Stomach (tissue), 9 donors: ENCODE measurements around the gene ITGB4. TPM values are rescaled to one million over a fixed set of nuclear protein-coding genes. Genes with fewer than 3 reads are reported as not detected.

ENCODE experiments used
- DNase-seq, 2 donors: peaks; one replicate each; pipeline versions ENCODE4 v3.0.0 to v3.0.0-alpha.2; 2013 to 2019
- H3K27ac ChIP-seq, 5 donors: fragments of 200-600 bp in 4 of 5; sonication (generic) in 4 of 5; one replicate each; pipeline ENCODE4 v1.5.1; 2013 to 2019; ENCODE audit warnings: mild to moderate bottlenecking in 1 of 5, moderate library complexity in 1 of 5
- H3K27me3 ChIP-seq, 3 donors: fragments of 200-600 bp; sonication (generic); one replicate each; pipeline ENCODE4 v1.5.1; 2017 to 2019; ENCODE audit warnings: mixed run types in 1 of 3
- H3K36me3 ChIP-seq, 4 donors: fragments of 200-600 bp; sonication (generic); 1 replicate in 3 of 4; 2 replicates in 1 of 4; pipeline ENCODE4 v1.5.1; 2016 to 2019
- H3K4me1 ChIP-seq, 4 donors: fragments of 200-600 bp; sonication (generic); one replicate each; pipeline ENCODE4 v1.5.1; 2016 to 2019
- H3K4me3 ChIP-seq, 4 donors: fragments of 200-600 bp; sonication (generic) in 3 of 4; one replicate each; pipeline ENCODE4 v1.5.1; 2016 to 2019; ENCODE audit warnings: mild to moderate bottlenecking in 1 of 4
- H3K9me3 ChIP-seq, 4 donors: fragments of 200-600 bp; sonication (generic); one replicate each; pipeline ENCODE4 v1.5.1; 2016 to 2019
- CTCF ChIP-seq, 7 experiments: fragments of 450-650 bp in 4 of 7; fragments of 200-600 bp in 3 of 7; sonication (generic) in 3 of 7; IDR thresholded peaks; one replicate each; pipeline ENCODE4 v1.5.1; 2016 to 2019; ENCODE audit warnings: antibody characterized with exemption in 7 of 7, control low read depth in 2 of 7, mild to moderate bottlenecking in 1 of 7
- EP300 ChIP-seq: sonication (generic); formaldehyde crosslinking; IDR thresholded peaks from one replicate; pipeline ENCODE4 v1.6.1; 2017; ENCODE audit warnings: antibody characterized with exemption
- POLR2A ChIP-seq, 4 donors: fragments of 450-650 bp; IDR thresholded peaks; one replicate each; pipeline ENCODE4 v1.6.1; 2016; ENCODE audit warnings: antibody characterized with exemption in 4 of 4, control low read depth in 2 of 4, mild to moderate bottlenecking in 1 of 4, moderate library complexity in 1 of 4
- POLR2AphosphoS5 ChIP-seq, 3 donors: sonication (generic); formaldehyde crosslinking; IDR thresholded peaks; one replicate each; pipeline ENCODE4 v1.6.1; 2016; ENCODE audit warnings: antibody characterized with exemption in 3 of 3
- WGBS, 5 donors: extraction: QIAGEN DNeasy Blood & Tissue Kit in 3 of 5; methylation state at CpG; one replicate each; pipeline versions ENCODE4 v1.1.5 to v1.1.7; 2013 to 2018; 5-methylcytosine and 5-hydroxymethylcytosine counted together
- intact Hi-C: fragments of 100-400 bp; cut with DNase I; formaldehyde crosslinking; loops from one replicate; pipeline ENCODE4 v1.15.1; 2023; ENCODE audit warnings: low total_unique reads
- polyA plus RNA-seq, 3 donors: library from polyadenylated mRNA; stranded (reverse); fragments of 200-250 nt; gene quantifications; one replicate each; pipeline ENCODE4 v1.2.3, GENCODE V29; 2013
- total RNA-seq, 5 donors: library from RNA; depleted of rRNA; stranded (reverse); fragments of >200 nt; gene quantifications; one replicate each; pipeline versions ENCODE4 v1.1.0 to v1.2.3, GENCODE V29; 2014 to 2016
- donor health status: healthy with polysubstance abuse.
- donor health status: Bipolar disorder and iron deficiency.
- donor health status: healthy.

ITGB4 gene
- total and polyA plus RNA-seq, 8 donors: 33.6 to 137 (median 92.6) TPM

GRCh38 chr17:75740215-75740614 is 19.0 kb downstream of the ITGB4 start:
- no peak for DNase-seq
- Histone ChIP-seq H3K27ac (no peak overlapping the region), H3K4me1 (peaks cover 0 to 10% (median 0%) of the 10 kb centered on the region in 4 donors), H3K4me3 (no peak overlapping the region), H3K27me3 (peaks cover 0 to 6% (median 0%) of the 10 kb centered on the region in 3 donors), H3K9me3 (no peaks in the 10 kb centered on the region), H3K36me3 (peaks cover 19 to 97% (median 88%) of the 10 kb centered on the region in 4 donors)
- WGBS, 5 donors: 90 to 95% (median 93%) methylated on average over 16 to 17 of the region's 17 CpGs
- intact Hi-C loops: loop anchor here (5.0 kb wide), 1 partner anchor 68 kb away; no protein-coding TSS in a partner anchor
- no peak for TF ChIP-seq CTCF (IDR thresholded peaks at IDR 0.05)
- TF ChIP-seq POLR2A (IDR thresholded peaks at IDR 0.05): no peak
- no peak for TF ChIP-seq EP300
- no peak for TF ChIP-seq POLR2AphosphoS5 (IDR thresholded peaks at IDR 0.05)

GRCh38 chr17:75740631-75741077 is 19.4 kb downstream of the ITGB4 start:
- TF ChIP-seq POLR2A (IDR thresholded peaks at IDR 0.05): no peak
- TF ChIP-seq EP300: no peak
- no peak for TF ChIP-seq CTCF (IDR thresholded peaks at IDR 0.05)
- no peak for TF ChIP-seq POLR2AphosphoS5 (IDR thresholded peaks at IDR 0.05)
- H3K9me3 ChIP-seq: no peaks in the 10 kb centered on the region
- 80 to 90% (median 83%) methylated on average over 13 to 17 of the region's 17 CpGs for WGBS, 5 donors
- intact Hi-C loops: loop anchor here (5.0 kb wide), 1 partner anchor 68 kb away; no protein-coding TSS in a partner anchor
- H3K36me3 ChIP-seq: peaks cover 19 to 98% (median 88%) of the 10 kb centered on the region in 4 donors
- no peak overlapping the region for H3K4me3 ChIP-seq
- peaks cover 0 to 10% (median 0%) of the 10 kb centered on the region in 4 donors for H3K4me1 ChIP-seq
- no peak for DNase-seq
- H3K27ac ChIP-seq: no peak overlapping the region
- peaks cover 0 to 6% (median 0%) of the 10 kb centered on the region in 3 donors for H3K27me3 ChIP-seq

- H3K27me3 ChIP-seq: peaks cover 0 to 5% (median 0%) of the 10 kb centered on the region in 3 donors
- no peak for TF ChIP-seq EP300
- no peak for TF ChIP-seq POLR2A (IDR thresholded peaks at IDR 0.05)
- TF ChIP-seq CTCF (IDR thresholded peaks at IDR 0.05): no peak
- TF ChIP-seq POLR2AphosphoS5 (IDR thresholded peaks at IDR 0.05): no peak
Observed at GRCh38 chr17:75742337-75742736, 21.1 kb downstream of the ITGB4 start.

GRCh38 chr17:75743625-75744206 is 22.5 kb downstream of the ITGB4 start:
- Histone ChIP-seq H3K9me3 (no peaks in the 10 kb centered on the region), H3K27ac (no peak overlapping the region), H3K36me3 (peaks cover 12 to 88% (median 73%) of the 10 kb centered on the region in 4 donors), H3K27me3 (no peaks in the 10 kb centered on the region), H3K4me3 (no peak overlapping the region), H3K4me1 (peaks cover 0 to 17% (median 6%) of the 10 kb centered on the region in 4 donors)
- WGBS, 5 donors: 92 to 97% (median 94%) methylated on average over 11 to 25 of the region's 25 CpGs
- no peak for DNase-seq
- intact Hi-C loops: loop anchor here (5.0 kb wide), 1 partner anchor 71 kb away; no protein-coding TSS in a partner anchor
- TF ChIP-seq POLR2A (IDR thresholded peaks at IDR 0.05) (no peak), POLR2AphosphoS5 (IDR thresholded peaks at IDR 0.05) (no peak), EP300 (no peak), CTCF (IDR thresholded peaks at IDR 0.05) (no peak)

More at GRCh38 chr17:75742337-75742736, 21.1 kb downstream of the ITGB4 start:
- intact Hi-C loops: loop anchor here (5.0 kb wide), 1 partner anchor 70 kb away; no protein-coding TSS in a partner anchor
- H3K36me3 ChIP-seq: peaks cover 10 to 93% (median 83%) of the 10 kb centered on the region in 4 donors
- H3K4me3 ChIP-seq: no peak overlapping the region
- WGBS, 5 donors: 86 to 91% (median 86%) methylated on average over 15 to 25 of the region's 25 CpGs
- no peak overlapping the region for H3K27ac ChIP-seq
- H3K4me1 ChIP-seq: peaks cover 0 to 11% (median under 1%) of the 10 kb centered on the region in 4 donors
- no peaks in the 10 kb centered on the region for H3K9me3 ChIP-seq
- no peak for DNase-seq
